NCI-H1417 treated with DMSO at 0.1 percent for 48 hours (cell line): Measurements from ENCODE around the gene SIGLEC9.

Experiments
- DNase-seq: peaks from one replicate; lab custom pipeline; 2025; lab: John Stamatoyannopoulos, UW

The SIGLEC9 gene

DNA sequence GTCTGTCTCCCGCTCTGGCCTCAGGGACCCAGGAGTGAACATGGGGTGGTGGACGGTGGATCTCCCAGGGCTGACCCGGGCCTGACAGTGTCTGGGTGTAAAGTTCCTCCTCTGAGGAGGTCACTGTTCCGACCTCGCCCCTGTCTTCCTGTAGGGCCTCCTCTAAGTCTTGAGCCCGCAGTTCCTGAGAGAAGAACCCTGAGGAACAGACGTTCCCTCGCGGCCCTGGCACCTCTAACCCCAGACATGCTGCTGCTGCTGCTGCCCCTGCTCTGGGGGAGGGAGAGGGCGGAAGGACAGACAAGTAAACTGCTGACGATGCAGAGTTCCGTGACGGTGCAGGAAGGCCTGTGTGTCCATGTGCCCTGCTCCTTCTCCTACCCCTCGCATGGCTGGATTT is at the start of gene SIGLEC9:
SIGLEC9 (plus strand) TSS at position 178 of the 400 bp plus-strand sequence; CDS start at position 247, 69 bp downstream.
- no peak for DNase-seq

DNA sequence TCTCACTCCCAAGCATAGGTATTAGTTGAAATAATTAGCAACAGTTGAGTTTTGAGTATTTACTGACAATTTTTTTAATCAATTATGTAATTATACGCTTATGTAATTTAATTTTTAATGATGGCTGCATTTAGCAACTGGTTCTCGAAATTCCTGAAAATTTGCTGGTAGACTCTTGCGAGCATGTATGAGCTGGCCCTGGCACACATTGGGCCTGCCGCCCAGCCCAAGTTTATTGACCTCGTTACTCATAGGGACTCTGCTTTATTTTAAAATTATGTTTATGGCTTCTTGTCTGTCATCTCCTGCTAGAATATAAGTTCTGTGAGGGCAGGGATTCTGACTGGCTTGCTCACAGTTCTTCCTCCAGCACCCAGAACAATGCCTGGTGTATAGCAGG is 48.7 kb upstream of the SIGLEC9 start:
- no peak for DNase-seq

DNA sequence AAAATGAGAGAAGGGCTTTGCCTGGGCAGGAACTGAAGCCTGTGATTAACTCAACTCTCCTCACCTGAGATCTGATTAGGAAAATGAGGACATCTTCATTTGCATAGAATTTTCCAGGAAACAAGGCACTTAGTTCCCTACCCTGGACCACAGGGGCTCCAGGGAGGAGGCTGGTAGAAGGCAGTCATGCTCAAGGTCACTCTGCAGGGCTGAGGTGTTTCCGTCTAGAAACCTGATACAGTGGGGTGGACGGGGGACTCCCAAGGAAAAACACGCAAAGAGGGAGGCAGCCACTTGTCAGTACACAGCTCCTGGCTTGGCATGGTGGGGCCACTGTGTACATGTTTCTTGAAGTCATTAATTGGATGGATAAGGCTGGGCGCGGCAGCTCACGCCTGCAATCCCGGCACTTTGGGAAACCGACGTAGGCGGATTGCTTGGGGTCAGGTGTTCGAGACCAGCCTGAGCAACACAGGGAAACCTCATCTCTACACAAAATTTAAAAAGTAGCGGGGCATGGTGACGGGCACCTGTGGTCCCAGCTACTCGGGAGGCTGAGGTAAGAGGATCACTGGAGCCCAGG is 48.0 kb upstream of the SIGLEC9 start:
- no peak for DNase-seq

DNA sequence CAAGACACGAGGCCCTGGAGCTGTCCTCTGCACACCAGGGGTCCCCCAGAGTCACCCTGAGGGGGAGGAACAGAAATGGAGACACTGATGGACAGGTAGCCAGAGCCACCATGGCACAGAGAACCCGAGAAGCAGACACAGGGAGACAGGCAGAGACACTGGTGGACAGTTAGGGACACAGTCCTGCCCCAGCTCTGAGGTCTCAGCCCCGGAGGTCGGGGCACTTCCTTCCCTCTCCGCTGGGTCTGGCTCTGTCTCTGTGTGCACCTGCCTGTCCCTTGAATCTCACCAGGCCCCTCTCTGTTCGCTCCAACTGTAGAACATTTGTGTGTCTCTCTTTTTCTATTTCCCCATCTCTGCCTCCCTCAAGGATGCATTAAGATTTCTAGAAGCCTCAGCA is 46.6 kb upstream of the SIGLEC9 start:
- DNase-seq, result no peak

DNA sequence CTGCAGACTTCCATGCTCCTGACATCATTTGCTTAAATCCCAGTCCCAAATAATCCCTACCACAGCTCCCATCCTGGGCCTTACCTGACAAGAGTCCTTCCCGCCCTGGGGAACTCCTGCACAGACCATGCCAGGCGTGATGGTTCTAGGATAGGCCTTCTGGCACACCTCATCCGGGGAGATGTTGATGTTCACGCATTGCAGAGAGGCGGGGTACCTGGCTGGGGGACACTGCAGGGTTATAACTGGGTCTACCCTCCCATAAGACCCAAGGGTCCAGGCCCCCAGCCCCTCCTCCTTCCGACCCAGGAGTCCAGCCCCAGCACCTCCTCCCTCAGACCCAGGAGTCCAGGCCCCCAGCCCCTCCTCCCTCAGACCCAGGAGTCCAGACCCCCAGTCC is 46.0 kb upstream of the SIGLEC9 start:
- no peak for DNase-seq

DNA sequence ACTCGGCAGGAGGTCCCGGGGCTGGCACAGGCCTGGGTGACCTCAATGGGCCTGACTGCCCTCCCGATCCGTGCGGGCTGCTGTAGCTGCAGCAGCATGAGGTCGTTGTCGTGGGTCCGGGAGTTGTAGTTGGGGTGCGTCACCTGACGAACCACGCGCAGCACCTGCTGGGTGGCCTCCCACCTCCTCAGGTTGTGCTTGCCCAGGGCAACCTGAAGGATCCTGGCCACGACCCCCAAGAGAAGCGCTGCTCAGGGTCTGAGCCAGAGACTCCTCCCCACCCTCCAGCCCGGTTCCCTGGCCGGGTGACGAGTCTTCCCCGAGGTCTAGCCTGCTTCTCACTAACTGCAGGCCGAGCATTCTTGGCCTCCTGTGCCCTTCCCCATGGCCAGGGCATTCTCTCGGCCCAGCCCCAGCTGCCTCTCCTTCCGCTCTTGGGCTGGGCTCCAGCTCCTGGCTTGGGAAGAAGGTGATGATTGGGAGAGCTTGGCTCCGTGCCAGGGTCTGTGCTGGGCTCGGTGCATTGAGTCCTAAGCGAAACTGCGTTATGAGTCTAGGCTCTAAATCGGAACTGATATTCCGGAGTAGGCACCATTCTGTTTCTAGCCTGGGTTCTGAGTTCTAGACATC is 45.1 kb upstream of the SIGLEC9 start:
- DNase-seq, result no peak

DNA sequence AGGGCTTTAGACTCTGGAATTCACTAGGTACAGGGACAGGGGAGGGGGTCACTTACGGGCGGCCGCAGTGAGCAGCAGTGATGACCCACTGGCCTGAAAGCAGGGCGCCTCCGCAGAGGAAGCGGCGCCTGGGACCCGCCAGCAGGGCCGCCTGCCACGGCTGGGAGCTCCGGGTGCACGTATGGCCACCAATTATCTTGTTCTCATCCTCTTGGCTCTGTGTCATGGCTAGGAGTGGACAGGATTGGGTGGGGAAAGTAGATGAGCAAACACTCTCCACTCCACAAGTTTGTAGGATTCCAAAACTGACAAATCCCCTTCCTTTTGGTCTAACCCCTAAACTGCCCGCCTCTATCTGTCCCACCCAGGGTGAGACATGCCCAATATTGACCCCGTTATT is 43.2 kb upstream of the SIGLEC9 start:
- DNase-seq, result no peak

DNA sequence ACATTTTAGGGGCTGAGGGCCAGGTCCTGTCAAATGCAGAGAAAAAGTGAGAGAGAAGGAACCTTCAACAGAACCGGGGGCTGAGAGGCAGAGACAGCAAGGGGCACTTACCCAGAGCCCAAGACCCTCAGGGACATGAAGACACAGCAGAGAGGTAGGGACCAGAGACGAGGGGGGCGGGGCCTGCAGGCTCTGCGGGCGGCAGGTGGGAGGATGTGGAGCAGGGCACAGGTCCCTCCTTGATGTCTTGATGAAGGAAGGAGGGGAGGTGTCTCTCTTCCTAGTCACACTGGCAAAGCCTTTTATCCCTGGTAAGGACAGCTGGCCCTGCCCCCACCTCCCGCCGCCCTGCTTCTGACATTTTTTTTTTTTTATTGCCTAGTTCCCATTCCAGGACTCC is 42.1 kb upstream of the SIGLEC9 start, which contains the start of gene KLK14:
KLK14 (minus strand) TSS at position 277 of the 400 bp plus-strand sequence; CDS start at position 4, 273 bp downstream.
- DNase-seq, result no peak

DNA sequence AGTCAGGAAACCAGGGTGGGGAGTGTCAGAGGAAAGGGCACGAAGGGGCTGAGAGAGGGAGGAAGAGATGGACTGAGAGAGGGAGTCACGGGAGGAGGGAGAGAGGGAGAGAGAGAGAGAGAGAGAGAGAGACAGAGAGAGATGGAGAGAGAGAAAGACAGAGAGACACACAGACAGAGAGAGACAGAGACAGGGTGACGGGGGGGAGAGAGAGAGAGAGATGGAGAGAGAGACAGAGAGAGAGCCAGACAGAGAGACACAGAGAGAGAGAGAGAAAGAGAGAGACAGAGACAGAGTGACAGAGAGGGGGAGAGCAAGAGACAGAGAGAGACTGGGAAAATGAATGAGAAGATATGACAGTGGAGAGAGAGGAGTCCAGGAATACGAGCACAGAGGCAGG is 41.5 kb upstream of the SIGLEC9 start:
- no peak for DNase-seq

DNA sequence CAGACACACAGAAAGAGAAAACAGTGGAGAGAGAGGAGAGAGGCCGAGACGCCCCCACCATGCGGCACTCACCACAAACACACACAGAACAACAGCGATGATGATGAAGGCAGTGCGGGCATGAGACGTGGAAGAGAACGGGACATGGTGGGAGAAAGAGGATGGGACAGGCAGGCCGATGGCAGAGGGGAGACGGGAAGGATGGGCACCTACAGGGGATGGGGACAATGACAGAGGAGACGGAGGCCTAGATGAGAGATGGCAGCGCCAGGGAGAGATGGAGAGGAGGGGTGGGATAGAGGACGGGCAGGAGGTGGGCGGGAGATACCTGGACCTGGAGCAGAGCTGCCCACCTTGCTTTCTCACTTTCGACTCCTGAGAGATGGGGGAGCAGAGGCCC is 40.9 kb upstream of the SIGLEC9 start:
- DNase-seq, result no peak

DNA sequence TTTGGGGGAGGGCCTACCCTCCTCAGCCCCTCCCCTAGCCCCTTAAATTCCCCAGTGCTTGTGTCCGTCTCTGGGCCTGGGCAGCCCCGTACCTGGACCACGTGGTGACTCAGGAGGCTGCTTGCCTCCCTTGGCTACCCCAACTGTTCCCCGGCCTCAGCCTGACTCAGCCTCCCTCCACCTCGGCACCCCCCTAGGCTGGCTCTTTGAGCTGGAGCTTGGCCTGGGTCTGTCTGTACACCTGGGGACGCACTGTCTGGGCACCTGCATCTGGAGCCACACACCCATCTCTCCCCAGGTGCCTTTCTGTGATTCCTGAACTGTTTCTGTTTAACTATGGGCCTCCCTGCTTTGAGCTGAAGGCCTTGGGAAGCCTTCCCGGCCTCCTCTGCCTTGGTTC is 40.2 kb upstream of the SIGLEC9 start:
- DNase-seq, result no peak

DNA sequence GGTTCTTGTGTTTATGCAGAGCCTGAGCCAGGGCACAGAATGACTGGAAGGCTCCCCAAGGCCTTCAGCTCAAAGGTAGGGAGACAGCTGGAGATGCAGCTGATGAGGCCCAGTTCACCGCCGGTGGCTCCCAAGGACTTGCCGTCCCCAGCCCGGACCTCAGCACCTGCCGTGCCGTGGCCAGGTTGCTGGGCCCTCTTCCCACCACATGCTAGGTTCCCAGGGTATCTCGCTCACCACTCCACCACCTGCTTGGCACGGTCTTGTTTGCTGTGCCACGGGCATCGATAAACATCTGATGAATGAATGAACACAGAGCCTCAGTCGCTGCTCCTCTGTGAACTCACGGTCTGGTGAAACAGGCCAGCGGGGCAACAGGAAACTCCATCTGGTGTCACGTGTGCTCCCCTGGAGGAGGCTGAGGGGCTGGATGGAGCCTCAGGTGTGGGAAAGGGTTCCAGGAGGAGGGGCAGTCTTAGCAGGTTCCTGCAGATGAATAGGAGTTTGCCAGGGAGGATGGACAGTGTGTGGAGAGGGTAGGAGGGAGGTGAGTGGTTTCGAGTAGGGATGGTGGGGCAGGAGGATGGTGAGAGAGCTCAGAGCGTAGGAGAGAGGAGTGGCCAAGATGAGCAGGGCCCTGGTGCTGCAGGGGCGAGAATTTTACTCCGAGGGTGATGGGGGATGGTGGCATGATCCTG is 38.4 kb upstream of the SIGLEC9 start:
- DNase-seq, result no peak

DNA sequence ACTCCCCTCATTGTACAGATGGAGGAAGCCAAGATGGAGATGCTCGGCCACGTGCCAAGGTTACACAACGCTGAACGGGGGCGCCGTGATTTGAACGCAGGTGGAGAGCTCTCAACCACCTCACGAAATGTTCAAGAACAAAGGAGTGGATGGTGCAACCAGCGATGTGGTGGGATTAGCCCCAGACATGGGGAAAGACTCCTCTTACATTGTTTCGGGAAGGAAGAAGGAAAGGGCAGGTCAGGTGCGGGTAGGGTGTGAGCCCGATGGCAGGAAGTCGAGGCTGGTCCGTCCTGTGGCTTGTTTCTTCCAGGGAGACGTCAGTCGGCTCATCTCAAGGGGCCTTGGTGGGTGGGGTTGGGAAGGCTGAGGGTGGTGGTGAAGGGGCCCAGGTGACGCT is 34.9 kb upstream of the SIGLEC9 start:
- DNase-seq, result no peak

DNA sequence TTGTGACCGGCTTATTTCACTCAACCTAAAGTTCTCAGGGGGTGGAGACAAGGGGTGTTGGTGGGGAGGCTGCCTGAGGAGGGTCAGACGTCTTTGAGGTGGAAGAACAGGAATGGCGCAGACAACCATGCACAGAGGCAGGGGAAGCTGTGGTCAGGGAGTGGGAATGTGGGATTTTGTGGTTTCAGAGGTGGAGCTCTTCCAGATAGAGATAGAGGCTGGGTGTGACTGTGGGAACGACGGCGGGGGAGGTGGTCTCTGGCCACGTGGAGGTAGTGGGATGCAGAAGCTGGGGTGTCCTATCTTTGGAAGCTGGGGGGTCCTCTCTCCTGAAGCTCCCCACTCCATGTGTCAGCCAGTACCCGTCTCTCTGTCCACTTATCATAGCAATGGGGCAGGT is 34.2 kb upstream of the SIGLEC9 start:
- no peak for DNase-seq

DNA sequence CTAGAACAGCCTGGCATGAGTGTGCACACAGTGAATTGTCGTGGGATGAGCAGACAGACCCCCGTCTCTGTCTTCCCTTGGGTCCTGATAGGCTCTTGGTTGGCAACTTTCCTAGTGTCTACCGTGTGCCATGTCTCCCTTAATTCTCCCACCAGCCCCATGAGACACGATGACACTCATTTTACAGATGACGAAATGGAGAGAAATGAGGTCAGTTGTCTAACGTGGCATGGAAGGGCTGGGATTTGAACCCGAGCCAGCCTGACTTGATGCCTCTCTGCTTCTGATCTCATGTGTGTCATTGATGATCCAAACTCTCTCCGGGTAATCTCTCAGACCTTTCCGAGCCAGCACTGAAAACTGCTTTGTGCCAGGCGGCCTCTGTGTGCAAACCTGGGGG is 33.6 kb upstream of the SIGLEC9 start:
- no peak for DNase-seq

DNA sequence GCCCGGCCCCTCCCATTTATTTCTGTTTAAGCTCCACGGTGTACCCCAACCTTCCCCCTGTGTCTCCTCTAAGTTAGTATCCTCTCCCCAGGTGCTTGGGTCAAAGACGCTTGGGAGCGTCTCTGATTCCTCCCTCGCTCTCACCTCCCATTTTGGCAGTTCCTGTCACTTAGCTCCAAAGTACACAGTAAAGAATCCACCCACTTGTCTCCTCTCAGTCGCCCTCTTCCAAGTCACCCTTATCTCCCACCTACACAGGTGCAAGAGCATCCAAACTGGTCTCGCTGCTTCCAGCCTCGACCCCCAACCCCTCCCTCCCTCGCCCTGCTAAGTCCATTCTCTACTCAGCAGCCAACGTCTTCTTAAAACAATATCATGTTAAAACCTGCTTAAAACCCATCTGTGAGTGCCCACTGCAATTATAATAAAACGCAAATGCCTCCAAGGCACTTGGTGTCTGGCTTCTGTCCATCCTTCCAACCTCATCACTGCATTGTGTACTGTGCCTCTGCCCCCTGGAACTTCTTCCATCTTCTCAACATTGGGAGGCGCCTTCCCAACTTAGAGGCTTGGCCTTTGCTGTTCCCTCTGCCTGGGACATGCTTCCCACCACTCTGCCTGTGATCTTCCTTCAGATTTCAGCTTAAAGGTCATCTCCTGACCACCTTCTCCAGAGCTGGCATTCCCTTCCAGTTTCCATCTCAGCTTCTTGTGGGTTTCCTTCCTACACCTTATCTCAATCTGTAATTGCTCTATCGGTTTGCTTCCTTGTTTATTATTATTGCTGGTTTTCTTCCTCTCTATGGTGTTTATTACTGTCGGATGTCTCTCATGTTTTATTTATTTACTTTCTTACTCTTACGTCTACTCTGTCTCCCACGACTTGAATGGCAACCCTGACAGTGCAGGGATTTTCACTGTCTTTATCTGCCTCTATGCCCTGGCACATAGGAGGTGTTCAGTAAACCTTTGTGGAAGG is 32.5 kb upstream of the SIGLEC9 start:
- DNase-seq, result no peak

DNA sequence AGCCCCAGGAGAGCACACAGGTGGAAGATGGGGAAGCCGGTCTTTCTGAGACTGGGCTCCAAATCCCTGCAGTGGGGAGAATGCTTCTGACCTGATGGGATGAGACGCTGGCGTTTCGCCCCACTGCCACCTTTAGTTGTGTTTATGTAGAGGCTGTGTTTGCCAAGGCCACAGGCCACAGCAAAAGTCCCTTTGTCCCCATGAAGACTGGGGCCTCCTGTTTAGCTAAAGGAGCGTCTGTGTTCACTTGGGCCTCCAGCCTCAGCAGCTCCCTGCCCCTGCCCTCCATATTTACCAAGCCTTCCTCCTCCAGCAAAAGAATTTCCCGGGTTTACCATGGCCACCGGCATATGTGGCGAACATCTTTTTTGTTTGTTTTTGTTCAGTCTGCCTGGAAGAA is 31.6 kb upstream of the SIGLEC9 start:
- DNase-seq, result no peak

DNA sequence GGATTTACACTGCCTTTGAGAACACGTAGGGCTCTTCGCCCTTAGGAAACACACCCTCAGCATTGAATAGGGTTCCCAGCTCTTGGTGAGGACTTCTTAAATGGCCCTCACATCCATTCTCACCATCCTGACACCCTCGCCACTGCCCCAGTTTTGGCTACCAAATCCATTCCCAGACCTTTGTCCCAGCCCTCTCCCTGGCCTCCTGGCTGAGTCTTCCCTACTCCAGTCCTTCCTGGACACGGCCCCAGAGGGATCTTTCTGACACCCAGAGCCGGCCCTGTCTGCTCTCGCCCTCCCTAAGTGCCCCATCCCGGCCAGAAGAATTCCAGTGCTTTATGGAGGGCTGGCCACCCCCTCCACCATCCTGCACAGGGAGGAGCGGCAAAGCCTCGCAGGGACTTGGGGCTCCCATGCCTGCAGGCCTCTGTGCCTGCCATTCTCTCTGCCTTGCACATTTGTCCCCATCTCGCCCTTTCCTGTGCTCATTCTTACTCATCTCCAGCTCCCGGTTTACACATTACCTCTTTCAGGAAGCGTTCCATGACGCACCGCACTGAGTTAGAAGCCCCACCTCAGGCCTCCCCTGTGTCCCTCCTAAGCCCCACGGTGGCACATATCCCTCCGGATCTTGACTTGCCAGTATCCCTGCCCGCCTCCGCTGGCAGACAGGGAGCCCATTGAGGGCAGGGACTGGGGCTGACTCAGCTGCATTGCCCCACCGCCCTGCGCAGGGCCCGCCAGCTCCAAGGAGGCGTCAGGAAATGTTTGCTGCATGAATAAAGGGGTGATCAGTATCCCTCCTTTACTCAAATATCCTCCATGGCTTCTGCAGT is 31.0 kb upstream of the SIGLEC9 start:
- no peak for DNase-seq

DNA sequence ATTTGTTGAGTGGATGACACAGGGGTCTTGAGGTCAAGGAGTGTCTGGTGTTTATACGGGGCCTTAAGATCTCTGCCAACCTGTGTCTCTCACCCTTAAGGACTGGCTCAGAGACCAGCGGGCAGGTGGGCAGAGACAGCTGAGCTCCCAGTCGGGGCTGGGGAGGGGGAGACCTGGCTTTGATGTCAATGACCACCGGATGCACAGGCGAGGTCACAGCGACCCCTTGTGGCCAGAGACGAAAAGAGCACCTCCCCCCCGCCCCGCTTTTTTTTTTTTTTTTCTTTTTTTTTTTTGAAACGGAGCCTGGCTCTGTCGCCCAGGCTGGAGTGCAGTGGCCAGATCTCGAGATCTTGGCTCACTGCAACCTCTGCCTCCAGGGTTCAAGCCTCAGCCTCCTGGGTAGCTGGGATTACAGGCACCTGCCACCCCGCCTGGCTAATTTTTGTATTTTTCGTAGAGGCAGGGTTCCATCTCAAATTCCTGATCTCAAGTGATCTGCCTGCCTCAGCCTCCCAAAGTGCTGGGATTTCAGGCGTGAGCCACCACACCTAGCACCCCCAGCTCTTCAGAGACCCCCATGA is 29.9 kb upstream of the SIGLEC9 start:
- no peak for DNase-seq

DNA sequence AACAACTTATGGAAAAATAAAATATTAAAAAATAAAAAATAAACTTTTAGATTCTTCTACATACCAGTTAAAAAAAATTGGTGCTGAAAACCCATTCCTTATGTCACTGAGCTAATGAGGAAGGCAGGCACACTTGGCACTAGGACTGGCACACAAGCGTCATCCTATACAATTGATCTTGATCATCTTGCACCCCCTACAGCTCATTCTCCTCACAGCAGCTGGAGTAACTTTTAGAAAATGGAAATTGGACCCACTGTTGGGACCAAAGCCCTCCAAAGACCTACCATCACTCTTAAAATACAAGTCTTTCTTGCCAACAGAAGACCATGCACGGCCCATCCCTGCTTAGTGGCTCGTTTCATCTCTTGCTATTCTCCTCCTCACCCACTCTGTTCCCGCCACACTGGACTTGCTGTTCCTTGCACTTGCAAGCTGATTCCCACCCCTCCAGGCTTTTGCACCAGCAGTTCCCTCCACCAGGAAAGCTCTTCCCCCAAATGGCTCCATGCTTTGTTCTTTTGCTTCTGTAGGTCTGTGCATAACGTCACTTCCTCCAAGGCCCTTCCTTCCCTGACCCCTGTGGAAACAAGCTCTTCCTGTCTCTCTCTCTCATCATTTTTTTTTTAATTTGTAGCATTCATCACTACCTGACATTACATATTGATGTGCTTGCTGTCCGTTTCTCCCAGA is 28.1 kb upstream of the SIGLEC9 start:
- no peak for DNase-seq
